GM18870 (cell line): Measurements from ENCODE around the gene CLCN5.
"Not testable (repeated sequence)": the region's sequence is repeated elsewhere in the genome, so short reads cannot be mapped to it uniquely, and the experiment has no call there.

ENCODE experiments used
- ATAC-seq: cut with Tn5 transposase; IDR thresholded peaks from one replicate; pipeline ENCODE4 v1.9.1; 2021; ENCODE audit warnings: moderate library complexity; ENCODE audit not compliant: unreplicated experiment

CLCN5 gene

DNA sequence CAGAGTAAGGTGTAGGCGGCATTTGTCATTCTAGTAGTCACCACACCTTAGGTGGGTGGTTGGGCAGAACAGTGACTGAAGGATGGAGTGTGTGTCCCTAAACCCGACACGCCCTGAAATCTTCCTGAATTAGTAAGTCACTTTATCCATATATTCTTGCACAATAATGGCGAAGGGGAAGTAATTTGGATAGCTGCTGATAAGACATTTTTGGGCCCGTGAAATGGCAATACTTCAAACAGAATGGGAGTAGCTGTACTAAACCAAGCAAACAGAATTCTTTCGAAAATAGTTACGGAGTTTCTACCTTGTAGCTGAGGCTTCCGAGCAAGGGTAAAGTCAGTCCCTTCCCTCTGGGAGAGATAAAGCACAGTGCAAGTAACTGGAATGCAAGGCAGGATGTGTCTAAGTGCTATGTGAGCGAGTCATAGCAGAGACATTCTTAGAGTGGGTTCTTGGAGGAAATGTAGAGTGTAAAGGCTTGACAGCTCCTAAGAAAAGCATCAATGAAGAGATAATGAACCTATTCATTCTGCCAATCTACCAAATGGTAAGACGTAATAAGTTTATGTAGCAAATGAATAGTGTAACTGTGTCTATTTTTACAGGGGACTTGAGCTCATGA is 72.8 kb downstream of the CLCN5 start:
- no peak for ATAC-seq

DNA sequence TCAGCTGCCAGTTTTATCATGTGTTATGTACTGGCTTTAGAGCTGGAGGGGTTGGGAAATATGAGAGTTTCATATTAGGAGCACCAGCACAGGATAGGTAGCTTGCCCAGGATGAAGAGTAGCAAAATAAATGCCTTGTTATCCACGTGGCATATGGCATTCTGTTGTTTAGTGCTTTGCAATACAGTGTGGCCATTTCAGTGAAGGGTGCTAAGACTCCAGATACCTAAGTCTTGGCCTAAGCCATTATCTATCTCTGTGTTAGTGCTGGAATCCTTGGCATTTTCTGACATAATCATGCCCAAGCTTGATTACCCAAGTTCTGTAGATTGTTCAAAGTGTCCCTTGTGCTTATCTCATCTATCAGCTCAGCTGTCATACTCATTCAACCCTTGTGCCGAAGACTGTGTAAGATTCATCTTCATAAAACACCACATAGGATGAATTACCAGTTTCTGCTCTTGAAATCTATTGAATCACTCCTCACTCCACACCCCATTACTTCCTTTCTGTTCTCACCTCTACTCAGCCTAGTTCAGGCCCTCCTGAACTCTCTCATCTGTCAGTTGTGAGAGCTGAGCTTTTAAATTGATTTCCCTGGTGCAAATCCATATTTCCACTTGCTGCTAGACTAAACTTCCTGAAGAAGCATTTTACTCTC is 73.5 kb downstream of the CLCN5 start:
- no peak for ATAC-seq

DNA sequence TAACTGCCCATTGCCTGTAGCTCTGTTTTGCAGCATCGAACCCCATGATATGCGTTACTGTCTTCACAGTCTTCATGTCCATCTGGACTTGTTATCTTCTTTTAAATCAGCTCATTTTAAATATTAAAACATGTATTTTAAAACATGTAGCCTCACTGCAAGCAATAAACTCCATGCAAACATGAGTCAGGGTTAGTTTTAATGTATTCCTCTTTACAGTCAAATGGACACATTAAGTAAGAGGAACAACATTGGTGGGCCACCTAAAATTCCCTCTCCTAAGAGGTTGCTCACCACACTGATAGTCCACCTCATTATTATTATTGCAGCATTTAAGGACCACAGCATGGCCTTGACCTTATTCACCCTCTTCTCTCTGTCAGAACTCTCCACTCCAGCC is 74.1 kb downstream of the CLCN5 start:
- ATAC-seq: no peak

DNA sequence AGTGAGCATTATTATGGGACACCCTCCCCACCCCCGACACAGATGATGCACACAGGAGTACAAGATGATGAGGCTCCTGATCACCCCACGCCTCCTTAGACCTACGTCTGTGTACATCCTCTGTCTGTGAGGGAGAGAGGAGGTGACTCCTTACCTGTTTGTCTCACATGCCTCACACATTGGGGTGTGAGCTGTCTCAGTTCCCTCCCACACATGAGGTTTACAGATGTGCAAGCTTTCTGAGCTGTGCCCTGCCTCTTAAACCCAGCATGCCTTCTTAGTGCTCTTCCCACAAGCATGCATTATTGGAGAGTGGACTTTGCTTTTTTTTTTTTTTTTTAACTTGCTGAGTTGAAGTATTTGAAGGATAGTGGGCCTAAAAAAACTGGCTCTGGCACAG is 76.7 kb downstream of the CLCN5 start:
- no peak for ATAC-seq

GRCh38 chrX:50000937-50001542 is 78.6 kb downstream of the CLCN5 start:
- no peak for ATAC-seq

DNA sequence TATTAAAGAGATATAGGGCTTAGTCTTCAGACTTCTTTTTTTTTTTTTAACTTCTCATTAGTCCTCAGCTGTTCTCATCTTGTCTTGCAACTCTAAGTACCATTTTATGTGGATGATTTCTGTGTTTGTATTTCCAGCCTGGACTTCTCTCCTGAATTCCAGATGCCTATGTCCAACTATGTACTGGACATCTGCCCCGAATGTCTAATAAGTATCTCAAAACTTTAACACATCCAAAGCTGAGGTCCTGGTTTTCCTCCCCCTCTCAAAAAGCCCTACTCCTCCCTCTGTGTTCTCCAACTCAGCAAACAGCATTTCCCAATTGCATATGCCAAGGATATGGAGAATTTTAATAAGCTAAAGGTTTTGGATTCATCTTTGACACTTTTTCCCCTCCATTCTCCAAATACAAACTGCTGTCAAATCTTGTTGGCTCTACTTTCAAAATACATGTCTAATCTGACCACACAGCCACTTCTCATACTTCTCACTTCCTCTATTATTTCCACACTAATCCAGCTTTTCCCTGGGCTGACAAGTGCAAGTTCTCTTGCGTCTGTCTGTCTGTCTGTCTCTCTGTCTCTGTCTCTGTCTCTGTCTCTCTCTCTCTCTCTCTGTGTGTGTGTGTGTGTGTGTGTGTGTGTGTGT is 79.8 kb downstream of the CLCN5 start:
- ATAC-seq: peak; percentile 77

GRCh38 chrX:50003467-50003866 is 81.1 kb downstream of the CLCN5 start:
- ATAC-seq: no peak

DNA sequence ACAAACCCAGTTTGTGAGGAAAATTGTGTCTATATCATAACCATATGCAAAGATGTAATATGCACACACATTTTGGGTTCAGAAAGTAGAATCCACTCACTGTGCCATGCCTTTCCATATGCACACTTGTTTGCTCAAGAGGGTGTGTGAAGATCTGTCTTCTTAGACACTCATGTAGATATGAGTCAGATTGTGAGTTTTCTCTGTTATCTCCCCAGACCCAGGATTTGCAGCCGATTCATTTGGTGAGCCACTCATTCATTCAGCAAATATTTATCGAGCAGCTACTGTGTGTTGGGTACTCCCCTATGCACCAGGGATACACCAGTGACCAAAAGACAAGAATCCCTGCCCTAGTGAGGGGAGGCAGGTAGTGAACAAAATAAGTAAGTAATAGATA is 81.5 kb downstream of the CLCN5 start:
- no peak for ATAC-seq

DNA sequence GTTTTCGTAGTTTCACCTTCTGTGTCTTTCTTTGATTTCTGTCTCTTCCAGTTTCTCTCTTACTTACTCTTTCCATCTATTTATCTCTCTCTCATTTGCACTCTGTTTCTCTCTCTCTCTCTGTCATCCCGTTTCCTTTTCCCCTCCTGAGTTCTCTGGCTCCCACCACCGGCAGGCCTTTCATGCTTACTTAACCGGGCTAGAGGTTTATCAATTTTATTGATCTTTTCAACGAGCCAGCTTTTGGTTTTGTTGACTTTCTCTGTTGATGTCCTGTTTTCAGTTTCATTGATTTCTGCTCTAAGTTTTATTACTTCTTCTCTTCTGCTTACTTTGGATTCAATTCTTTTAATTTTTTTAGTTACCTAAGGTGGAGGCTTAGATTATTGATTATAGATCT is 103.2 kb downstream of the CLCN5 start:
- not testable (repeated sequence) for ATAC-seq

GRCh38 chrX:50035126-50035525 is 112.7 kb downstream of the CLCN5 start:
- ATAC-seq: no peak

DNA sequence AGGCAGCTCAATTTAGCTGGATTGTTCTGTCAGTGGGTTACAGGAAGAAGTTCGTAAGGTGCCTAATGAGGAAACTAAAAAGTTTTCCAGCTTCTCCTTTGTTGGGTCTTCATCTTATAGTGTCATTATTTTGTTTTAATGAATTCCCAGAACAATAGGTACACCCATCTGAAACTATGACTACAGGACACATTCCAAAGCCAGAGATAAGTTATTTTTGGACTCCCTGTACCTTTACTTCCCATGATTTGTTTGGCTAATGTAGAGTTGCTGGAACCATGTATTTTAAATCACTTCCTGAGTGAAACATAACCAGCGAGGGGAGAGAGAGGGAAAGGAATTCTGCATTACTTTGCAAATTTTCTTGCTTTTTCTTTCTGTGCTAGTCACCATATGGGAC is 114.0 kb downstream of the CLCN5 start:
- ATAC-seq: no peak

DNA sequence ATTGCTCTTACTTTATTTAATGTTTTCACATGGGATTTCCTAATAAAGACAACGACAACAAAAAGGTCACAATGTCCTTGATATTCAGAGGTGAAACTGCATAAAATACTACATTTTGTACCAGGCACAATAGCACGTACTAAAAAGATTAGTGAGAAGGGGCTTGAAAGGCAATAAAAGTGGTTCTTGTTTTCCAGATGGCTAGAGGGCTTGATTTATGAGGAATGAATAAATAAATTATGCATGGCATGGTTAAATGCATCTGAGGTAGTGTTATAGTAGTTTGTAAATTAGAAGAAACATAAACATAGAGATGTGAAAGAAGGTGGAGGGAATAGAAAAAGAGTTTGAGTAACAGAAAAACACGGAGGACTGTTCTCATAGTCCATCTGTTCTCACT is 123.4 kb downstream of the CLCN5 start:
- ATAC-seq: no peak

- no peak for ATAC-seq
Measured at GRCh38 chrX:50049228-50049627, 126.8 kb downstream of the CLCN5 start.

DNA sequence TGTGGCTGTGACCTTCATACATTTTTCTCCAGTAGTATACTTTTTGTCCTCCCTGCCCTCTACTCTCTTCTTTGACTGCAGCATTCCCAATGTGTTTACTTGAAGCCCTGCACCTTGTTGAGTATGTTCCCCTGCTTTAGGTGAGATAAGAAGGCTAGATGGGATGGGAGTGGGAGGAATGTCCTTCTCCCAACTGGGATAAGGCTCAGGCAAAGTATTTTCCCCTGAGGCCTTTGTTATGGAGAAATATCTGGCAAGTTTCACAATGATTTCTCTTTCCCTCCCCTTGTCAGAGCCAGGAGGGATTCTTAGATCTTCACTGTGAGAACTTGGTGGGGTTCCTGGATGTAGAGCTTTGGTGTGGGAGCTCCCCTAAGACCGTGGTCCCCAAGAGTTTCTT is 131.8 kb downstream of the CLCN5 start:
- ATAC-seq: no peak

GRCh38 chrX:50066318-50066937 is 144.0 kb downstream of the CLCN5 start:
- no peak for ATAC-seq

DNA sequence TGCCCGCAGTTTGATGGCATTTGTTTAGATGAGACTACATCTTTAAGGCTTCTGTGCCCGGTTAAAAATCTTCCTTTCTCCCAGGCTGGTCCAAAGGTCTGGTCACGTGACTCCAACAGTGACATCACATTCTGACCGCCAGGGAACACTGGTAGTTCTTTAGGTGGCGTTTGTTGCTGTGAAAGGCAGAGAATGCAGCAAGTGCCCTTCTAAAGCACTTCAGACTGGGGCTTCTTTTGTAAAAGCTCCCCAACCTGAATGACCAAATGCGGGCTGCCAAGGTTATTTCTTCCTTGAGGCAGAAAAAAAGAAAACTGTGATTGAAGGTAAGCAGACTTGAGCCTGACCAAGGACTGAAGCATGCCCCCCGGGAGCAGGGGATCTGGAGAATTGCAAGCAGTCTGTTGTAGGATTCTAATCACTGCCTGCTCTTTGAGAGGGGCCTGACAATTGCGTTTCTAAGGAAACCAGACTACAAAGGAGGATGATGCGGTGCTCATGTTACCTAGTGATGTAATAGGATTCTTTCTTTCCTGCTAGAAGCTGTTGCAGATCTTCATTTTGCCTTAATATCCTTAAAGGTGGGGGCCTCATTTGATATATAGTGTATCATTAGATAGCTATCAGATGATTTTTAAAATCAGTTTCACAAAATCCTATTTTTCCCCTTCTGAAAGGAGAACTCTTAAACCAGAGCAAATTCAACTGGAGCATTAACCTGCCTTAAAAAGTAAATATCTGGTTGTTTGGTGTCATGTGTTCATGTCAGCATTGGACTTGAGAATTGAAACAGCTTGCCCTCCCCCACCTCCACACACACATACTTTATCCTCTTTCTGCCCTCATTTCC is 145.3 kb downstream of the CLCN5 start:
- no peak for ATAC-seq

DNA sequence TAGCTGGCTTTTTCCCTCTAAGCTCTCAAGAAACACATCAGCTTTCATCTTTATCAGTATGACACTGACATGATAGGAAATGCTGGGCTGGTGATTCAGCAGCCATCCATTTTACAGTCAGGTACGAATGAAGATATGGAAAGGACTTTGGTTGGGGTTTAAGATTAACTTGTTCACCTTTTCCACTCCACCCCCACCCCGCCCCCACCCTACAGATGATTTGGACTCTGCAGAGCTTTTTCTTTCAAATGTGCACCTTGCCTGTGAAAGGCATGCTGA is 145.8 kb downstream of the CLCN5 start:
- ATAC-seq: no peak

DNA sequence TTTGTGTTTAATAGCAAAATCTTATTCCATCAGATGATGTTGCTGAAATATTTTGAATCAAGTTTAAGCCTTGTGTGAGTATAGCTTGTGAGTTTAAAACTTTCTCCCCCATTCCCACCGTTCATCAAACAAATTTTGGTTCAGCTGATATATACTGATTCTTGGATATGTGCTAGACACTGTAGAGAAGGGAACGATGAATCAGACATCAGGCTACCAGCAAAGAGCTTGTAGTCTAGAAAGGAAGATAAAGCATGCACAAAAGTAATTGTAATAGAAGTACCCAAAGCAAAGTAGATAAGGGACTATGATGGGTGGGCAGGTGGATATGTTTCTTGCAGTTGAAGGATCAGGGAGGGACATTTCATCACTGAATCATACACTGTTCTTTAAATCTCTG is 146.5 kb downstream of the CLCN5 start:
- ATAC-seq: no peak

- ATAC-seq: no peak
Measured at GRCh38 chrX:50071494-50071893, 149.1 kb downstream of the CLCN5 start.

DNA sequence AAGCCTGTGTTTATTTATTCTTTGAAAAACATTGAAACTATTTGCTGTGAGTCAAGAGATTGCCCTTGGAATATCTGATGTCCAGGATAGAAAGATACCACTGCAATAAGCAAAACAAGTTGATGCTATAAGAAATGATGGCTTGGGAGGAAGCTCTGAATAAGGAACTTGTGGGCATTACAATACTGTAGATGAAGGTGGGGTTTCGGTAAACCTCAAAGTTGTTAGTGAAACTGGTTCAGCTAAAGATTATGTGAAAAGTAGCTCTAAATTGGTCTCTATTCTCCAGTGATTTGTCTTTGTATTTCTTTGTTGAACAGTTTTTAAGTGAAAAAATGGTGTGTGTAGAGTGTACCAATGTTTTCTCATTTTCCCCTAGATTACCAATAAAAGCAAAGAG is 149.7 kb downstream of the CLCN5 start:
- ATAC-seq: no peak

DNA sequence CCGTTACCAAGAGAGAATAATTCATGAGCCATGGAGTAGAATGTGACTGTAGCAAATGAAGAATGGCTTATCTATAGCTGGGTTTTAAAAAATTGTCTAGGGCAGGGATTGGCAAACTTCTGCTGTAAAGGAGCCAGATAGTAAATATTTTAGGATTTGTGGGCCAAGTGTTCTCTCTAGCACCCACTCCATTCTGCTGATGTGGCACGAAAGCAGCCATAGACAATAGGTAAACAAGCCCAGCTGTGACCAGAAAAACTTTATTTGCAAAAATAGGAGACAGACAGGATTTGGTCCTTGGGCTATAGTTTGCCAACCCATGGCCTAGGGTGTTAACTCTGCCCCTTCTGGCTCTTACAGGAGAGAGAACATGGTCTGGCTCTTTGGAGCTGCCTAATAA is 151.2 kb downstream of the CLCN5 start:
- ATAC-seq: no peak
